Measurements from ENCODE around the gene TMTC2. TPM values are rescaled to one million over a fixed set of nuclear protein-coding genes. Genes with fewer than 3 reads are reported as not detected.
A peak's percentile ranks its signal among the peaks of the same experiment; 100 is the strongest.

TMTC2 gene
- total RNA-seq, 1 donor from 2014 or later = 20.2 TPM

- H3K36me3 Mint-ChIP-seq (ENCODE audit: unreplicated experiment) = no peaks in the 10 kb centered on the region
- H3K4me1 Mint-ChIP-seq (ENCODE audit: unreplicated experiment) = peaks cover 8% of the 10 kb centered on the region
- DNase-seq (ENCODE audit: extremely low spot score, unreplicated experiment) = no peak
- H3K27ac Mint-ChIP-seq (ENCODE audit: unreplicated experiment) = no peak overlapping the region
- no peak for TF ChIP-seq CTCF (IDR thresholded peaks at IDR 0.05)
- no peaks in the 10 kb centered on the region for H3K9me3 Mint-ChIP-seq (ENCODE audit: unreplicated experiment)
- H3K4me3 Mint-ChIP-seq (ENCODE audit: unreplicated experiment) = no peak overlapping the region
- no peaks in the 10 kb centered on the region for H3K27me3 Mint-ChIP-seq (ENCODE audit: unreplicated experiment)
Measured at GRCh38 chr12:83036847-83037246, 350.1 kb downstream of the TMTC2 start.

- H3K4me1 Mint-ChIP-seq (ENCODE audit: unreplicated experiment) = peaks cover 16% of the 10 kb centered on the region
- H3K27me3 Mint-ChIP-seq (ENCODE audit: unreplicated experiment) = no peaks in the 10 kb centered on the region
- no peak for DNase-seq (ENCODE audit: extremely low spot score, unreplicated experiment)
- H3K9me3 Mint-ChIP-seq (ENCODE audit: unreplicated experiment) = no peaks in the 10 kb centered on the region
- no peak overlapping the region for H3K4me3 Mint-ChIP-seq (ENCODE audit: unreplicated experiment)
- no peak for TF ChIP-seq CTCF (IDR thresholded peaks at IDR 0.05)
- H3K27ac Mint-ChIP-seq (ENCODE audit: unreplicated experiment) = no peak overlapping the region
- no peaks in the 10 kb centered on the region for H3K36me3 Mint-ChIP-seq (ENCODE audit: unreplicated experiment)
Measured at GRCh38 chr12:83039413-83039812, 352.7 kb downstream of the TMTC2 start.

- Mint-ChIP-seq H3K27me3 (ENCODE audit: unreplicated experiment) (no peaks in the 10 kb centered on the region), H3K36me3 (ENCODE audit: unreplicated experiment) (no peaks in the 10 kb centered on the region), H3K4me1 (ENCODE audit: unreplicated experiment) (peaks cover 16% of the 10 kb centered on the region), H3K27ac (ENCODE audit: unreplicated experiment) (no peak overlapping the region), H3K4me3 (ENCODE audit: unreplicated experiment) (no peak overlapping the region), H3K9me3 (ENCODE audit: unreplicated experiment) (no peaks in the 10 kb centered on the region)
- TF ChIP-seq CTCF (IDR thresholded peaks at IDR 0.05) = no peak
- no peak for DNase-seq (ENCODE audit: extremely low spot score, unreplicated experiment)
Measured at GRCh38 chr12:83040339-83040738, 353.6 kb downstream of the TMTC2 start.

GRCh38 chr12:83040991-83041390, 354.3 kb downstream of the TMTC2 start:
- Mint-ChIP-seq H3K4me3 (ENCODE audit: unreplicated experiment) (no peak overlapping the region), H3K9me3 (ENCODE audit: unreplicated experiment) (no peaks in the 10 kb centered on the region), H3K4me1 (ENCODE audit: unreplicated experiment) (peaks cover 16% of the 10 kb centered on the region), H3K27ac (ENCODE audit: unreplicated experiment) (no peak overlapping the region), H3K36me3 (ENCODE audit: unreplicated experiment) (no peaks in the 10 kb centered on the region), H3K27me3 (ENCODE audit: unreplicated experiment) (no peaks in the 10 kb centered on the region)
- DNase-seq (ENCODE audit: extremely low spot score, unreplicated experiment) = no peak
- no peak for TF ChIP-seq CTCF (IDR thresholded peaks at IDR 0.05)

- TF ChIP-seq CTCF (IDR thresholded peaks at IDR 0.05) = no peak
- no peak overlapping the region for H3K4me3 Mint-ChIP-seq (ENCODE audit: unreplicated experiment)
- no peaks in the 10 kb centered on the region for H3K9me3 Mint-ChIP-seq (ENCODE audit: unreplicated experiment)
- H3K27ac Mint-ChIP-seq (ENCODE audit: unreplicated experiment) = peak overlapping the region; percentile 17
- H3K36me3 Mint-ChIP-seq (ENCODE audit: unreplicated experiment) = no peaks in the 10 kb centered on the region
- no peak for DNase-seq (ENCODE audit: extremely low spot score, unreplicated experiment)
- H3K27me3 Mint-ChIP-seq (ENCODE audit: unreplicated experiment) = no peaks in the 10 kb centered on the region
- H3K4me1 Mint-ChIP-seq (ENCODE audit: unreplicated experiment) = peaks cover 26% of the 10 kb centered on the region
Measured at GRCh38 chr12:83042441-83043200, 355.9 kb downstream of the TMTC2 start.

Measured in osteocyte (in vitro differentiated cells).